GM12801 (cell line): ENCODE results near the gene C1orf87.

ENCODE experiments used
- TF ChIP-seq, protein P1 (sequence below): IDR thresholded peaks from one replicate; pipeline ENCODE4 v1.5.1; 2011; ENCODE audit warnings: control low read depth; ENCODE audit not compliant: insufficient read length; ENCODE audit errors: extremely low read depth

C1orf87 gene, protein sequence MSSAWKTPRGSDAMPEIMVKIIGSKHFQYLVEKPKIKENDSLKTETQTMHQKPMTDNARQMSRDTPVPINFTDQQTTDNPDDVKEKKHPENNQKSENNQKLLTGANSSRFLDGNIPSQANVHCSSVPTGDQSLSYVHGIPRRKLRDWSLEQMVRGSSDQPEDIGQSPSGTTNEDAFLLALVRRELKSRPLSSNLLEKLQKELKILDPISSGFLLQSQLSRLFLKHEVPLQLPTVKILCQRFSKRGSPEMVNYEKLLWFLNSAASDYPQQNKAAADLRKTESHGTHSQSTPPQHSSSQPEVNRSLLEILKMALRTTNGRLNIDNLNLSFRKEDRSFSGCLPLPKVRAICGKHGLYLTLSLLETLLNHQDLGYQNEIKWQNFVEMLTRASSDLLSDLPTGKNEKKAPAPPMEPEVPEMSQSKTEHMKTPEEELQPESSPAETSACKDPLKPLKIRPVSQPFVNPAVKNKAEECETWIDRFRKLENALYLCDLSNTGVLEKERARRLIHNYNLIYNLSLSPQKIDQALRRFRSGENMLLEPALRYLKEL

DNA sequence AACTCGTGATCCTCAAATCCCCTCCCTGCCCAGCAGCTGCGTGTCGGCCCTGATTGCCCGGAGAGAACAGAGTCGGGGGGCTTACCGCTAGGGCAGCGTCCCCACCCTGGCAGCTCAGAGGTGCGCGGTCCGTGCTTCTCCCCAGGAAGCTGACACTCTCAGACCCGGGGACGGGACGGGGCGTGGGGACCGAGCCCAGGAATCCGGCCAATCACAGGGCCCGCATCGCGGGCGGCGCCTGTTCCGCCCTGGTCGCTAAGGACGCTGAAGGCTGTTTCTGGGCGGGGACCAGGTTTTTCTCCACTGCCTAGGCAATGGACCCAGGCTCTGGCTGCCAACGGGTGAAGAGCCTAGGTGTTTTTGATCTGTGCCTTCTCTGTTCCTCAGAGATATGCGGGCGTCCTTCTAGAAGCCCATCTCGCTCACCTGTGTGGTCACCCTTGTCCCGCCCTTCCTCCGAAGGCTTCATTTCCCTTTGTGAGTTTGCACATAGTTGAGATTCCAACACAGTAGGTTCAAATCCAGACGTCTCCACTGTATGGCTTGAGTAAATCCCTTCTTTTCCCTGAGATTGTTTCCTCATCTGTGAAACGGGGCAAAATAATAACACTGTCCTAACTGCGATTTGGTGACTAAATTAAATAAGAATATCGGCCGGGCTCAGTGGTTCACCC lies at the start of gene C1orf87:
Gene C1orf87 (minus strand): TSS at position 166 of the 674 bp plus-strand sequence. CDS start 1,127 bp downstream, outside the sequence.
- TF ChIP-seq, protein P1, sequence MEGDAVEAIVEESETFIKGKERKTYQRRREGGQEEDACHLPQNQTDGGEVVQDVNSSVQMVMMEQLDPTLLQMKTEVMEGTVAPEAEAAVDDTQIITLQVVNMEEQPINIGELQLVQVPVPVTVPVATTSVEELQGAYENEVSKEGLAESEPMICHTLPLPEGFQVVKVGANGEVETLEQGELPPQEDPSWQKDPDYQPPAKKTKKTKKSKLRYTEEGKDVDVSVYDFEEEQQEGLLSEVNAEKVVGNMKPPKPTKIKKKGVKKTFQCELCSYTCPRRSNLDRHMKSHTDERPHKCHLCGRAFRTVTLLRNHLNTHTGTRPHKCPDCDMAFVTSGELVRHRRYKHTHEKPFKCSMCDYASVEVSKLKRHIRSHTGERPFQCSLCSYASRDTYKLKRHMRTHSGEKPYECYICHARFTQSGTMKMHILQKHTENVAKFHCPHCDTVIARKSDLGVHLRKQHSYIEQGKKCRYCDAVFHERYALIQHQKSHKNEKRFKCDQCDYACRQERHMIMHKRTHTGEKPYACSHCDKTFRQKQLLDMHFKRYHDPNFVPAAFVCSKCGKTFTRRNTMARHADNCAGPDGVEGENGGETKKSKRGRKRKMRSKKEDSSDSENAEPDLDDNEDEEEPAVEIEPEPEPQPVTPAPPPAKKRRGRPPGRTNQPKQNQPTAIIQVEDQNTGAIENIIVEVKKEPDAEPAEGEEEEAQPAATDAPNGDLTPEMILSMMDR, result no peak

DNA sequence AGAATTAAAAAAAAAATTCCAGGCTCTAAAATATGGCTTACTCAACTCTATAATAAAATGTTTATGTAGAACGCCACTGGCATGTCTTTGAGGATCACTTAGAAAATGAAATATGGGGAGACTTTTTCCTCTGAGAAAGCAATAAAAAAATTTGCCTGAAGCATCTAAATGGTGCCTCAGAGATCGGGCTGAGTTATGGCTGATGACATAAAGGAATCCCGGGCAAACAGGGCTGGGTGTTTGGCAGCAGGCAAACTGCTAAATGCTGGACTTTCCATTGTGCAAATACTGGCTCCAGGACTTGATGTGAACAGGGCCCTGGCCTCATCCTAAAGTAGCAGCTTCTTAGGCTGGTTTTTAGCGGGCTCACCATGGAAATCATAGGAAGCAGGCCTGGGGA lies 44.5 kb upstream of the C1orf87 start:
- TF ChIP-seq, protein P1, result no peak

DNA sequence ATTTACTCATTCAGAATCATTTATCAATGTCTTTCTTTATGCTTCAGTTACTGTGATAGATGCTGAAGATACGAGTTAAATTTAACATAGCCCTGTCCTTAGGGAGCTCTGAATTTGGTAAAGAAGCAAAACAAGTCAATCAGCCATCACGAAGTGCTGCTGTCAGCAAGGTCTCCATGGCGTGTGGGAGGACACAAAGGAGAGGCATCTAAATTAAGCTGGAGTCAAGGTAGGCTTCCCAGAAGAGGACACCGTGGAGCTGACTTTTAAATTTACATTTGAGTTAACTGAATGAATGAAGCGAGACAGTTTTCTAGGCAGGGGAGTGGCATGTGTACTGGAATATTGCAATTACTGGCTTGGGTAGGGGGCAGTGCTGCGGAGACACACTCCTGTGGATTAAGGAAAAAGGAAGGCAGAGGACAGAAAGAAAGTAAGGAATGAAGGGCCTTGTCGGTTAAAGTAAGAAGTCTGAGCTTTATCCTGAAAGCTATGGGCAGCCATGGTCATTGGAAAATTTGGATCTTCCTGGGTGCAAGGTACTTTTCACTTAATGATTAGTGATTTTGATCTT lies 41.3 kb upstream of the C1orf87 start:
- TF ChIP-seq, protein P1, result no peak

DNA sequence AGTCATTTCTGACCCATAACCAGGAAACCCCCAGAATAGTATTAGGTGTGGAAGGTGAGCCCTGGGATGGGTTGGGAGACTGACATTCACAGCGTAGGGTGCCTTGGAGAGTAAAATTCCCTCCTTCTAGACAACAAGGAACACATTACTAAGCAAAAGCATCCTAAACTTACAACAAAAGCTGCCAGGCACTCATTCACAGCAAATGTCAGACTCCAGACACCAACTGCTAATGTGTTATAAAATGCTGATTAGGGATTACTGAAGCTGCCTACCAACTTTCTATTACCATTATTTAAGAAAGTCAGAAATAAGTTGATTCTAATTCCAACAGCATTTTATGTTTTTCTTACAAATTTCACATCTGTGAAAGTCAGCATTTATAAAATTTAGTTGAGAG lies 40.0 kb upstream of the C1orf87 start:
- TF ChIP-seq, protein P1, result no peak

DNA sequence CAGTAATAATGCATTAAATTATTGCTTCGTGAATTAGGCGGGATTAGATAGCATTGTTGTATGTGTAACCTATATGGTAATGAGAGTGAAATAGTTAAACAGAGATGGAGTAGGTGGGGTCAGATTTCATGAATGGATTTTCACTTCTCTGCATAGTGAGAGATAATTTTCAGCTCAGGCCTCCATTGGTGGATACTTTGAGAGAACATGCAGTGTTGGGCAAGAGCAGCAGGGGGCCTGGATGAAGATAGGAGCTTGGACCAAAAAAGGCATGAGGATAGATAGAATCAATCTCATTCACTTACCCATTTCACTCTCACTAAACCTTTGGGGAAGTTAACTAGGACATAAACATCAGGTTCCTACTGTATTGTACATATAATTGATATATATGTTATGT lies 39.5 kb upstream of the C1orf87 start:
- TF ChIP-seq, protein P1, result no peak

DNA sequence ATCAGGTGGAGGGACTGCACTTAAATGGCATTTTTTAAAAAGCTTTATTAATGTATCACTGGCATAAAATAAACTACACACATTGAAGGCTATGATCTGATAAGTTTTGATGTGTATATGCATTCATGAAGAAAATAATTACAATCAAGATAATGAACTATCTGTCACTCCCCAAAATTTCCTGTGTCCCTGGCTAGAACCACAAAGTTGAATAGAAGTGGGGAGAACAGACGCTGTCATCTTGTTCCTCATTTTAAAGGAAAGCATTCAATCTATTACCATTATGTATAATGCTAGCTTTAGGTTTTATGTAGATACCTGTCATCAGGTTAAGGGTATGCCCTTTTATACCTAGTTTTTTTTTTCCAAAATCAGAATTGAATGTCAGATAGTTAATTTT lies 38.1 kb upstream of the C1orf87 start:
- TF ChIP-seq, protein P1, result no peak

DNA sequence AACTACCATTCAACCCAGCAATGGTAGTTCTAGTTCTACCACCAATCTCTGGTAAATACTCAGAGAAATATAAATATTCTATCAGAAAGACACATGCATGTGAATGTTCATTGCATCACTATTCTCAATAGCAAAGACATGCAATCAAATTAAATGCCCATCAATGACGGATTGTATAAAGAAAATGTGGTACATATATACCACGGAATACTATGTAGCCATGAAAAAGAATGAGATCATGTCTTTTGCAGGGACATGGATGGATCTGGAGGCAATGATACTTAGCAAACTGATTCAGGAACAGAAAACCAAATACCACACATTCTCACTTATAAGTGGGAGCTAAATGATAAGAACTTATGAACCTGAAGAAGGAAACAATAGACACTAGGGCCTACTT lies 37.5 kb upstream of the C1orf87 start:
- TF ChIP-seq, protein P1, result no peak
